DMS153 treated with DMSO at 0.1 percent for 48 hours (cell line): Measurements from ENCODE around the gene IFNGR2.
"Not testable (repeated sequence)": the region's sequence is repeated elsewhere in the genome, so short reads cannot be mapped to it uniquely, and the experiment has no call there.

ENCODE experiments used
- DNase-seq: peaks from one replicate; lab custom pipeline; 2025; ENCODE audit not compliant: unreplicated experiment; lab: John Stamatoyannopoulos, UW

Gene IFNGR2

GRCh38 chr21:33403128-33403785, at the start of gene IFNGR2:
Gene IFNGR2, plus strand, starts transcription at chr21:33403413. Its CDS starts 131 bp downstream, at chr21:33403544.
- no peak for DNase-seq

GRCh38 chr21:33355355-33355754, 47.9 kb upstream of the IFNGR2 start:
- no peak for DNase-seq

- DNase-seq, result no peak
Measured at GRCh38 chr21:33355996-33356395, 47.2 kb upstream of the IFNGR2 start.

- DNase-seq, result no peak
Measured at GRCh38 chr21:33357177-33357576, 46.0 kb upstream of the IFNGR2 start.

- no peak for DNase-seq
Measured at GRCh38 chr21:33359446-33359845, 43.8 kb upstream of the IFNGR2 start.

- no peak for DNase-seq
Measured at GRCh38 chr21:33360281-33360680, 42.9 kb upstream of the IFNGR2 start.

GRCh38 chr21:33360881-33361602, 42.2 kb upstream of the IFNGR2 start:
- DNase-seq, result peak; percentile 61

GRCh38 chr21:33362044-33362555, 41.1 kb upstream of the IFNGR2 start:
- DNase-seq, result peak; percentile 85

GRCh38 chr21:33363911-33364609, 39.2 kb upstream of the IFNGR2 start:
- not testable (repeated sequence) for DNase-seq

GRCh38 chr21:33364830-33365229, 38.4 kb upstream of the IFNGR2 start:
- DNase-seq, result no peak

- no peak for DNase-seq
Measured at GRCh38 chr21:33367309-33367973, 35.8 kb upstream of the IFNGR2 start.

GRCh38 chr21:33368124-33368523, 35.1 kb upstream of the IFNGR2 start:
- DNase-seq, result no peak

GRCh38 chr21:33368576-33368975, 34.6 kb upstream of the IFNGR2 start:
- no peak for DNase-seq

GRCh38 chr21:33369586-33369985, 33.6 kb upstream of the IFNGR2 start:
- no peak for DNase-seq

- DNase-seq, result no peak
Measured at GRCh38 chr21:33370305-33370704, 32.9 kb upstream of the IFNGR2 start.

- no peak for DNase-seq
Measured at GRCh38 chr21:33371366-33371765, 31.8 kb upstream of the IFNGR2 start.

GRCh38 chr21:33372582-33372981, 30.6 kb upstream of the IFNGR2 start:
- DNase-seq, result no peak

- DNase-seq, result no peak
Measured at GRCh38 chr21:33373451-33373850, 29.8 kb upstream of the IFNGR2 start.

GRCh38 chr21:33374080-33374449, 29.1 kb upstream of the IFNGR2 start:
- DNase-seq, result no peak

- DNase-seq, result no peak
Measured at GRCh38 chr21:33374450-33375096, 28.6 kb upstream of the IFNGR2 start.
